Suprapubic skin (tissue), 4 donors: ENCODE measurements around the gene LAP3.

Experiments used
- CTCF ChIP-seq, 2 donors: fragments of 200-600 bp in 1 of 2; fragments of 450-650 bp in 1 of 2; sonication (generic) in 1 of 2; IDR thresholded peaks; one replicate each; pipeline ENCODE4 v1.5.1; 2016 to 2019; ENCODE audit warnings: antibody characterized with exemption in 2 of 2, mild to moderate bottlenecking in 1 of 2, moderate library complexity in 1 of 2
- POLR2A ChIP-seq, 2 donors: fragments of 450-650 bp; IDR thresholded peaks; one replicate each; pipeline ENCODE4 v1.6.1; 2017; ENCODE audit warnings: antibody characterized with exemption in 2 of 2, mild to moderate bottlenecking in 2 of 2, moderate library complexity in 2 of 2
- POLR2AphosphoS5 ChIP-seq, 3 donors: sonication (generic); formaldehyde crosslinking; IDR thresholded peaks; one replicate each; pipeline ENCODE4 v1.6.1; 2017; ENCODE audit warnings: antibody characterized with exemption in 3 of 3

GRCh38 chr4:17574206-17574605, 2.8 kb upstream of the LAP3 start:
- TF ChIP-seq CTCF (IDR thresholded peaks at IDR 0.05): no peak
- no peak for TF ChIP-seq POLR2A (IDR thresholded peaks at IDR 0.05)
- no peak for TF ChIP-seq POLR2AphosphoS5 (IDR thresholded peaks at IDR 0.05)
